GM23338 (cell line): ENCODE measurements around the gene QKI. TPM values are rescaled to one million over a fixed set of nuclear protein-coding genes. Genes with fewer than 3 reads are reported as not detected.

Experiments used
- ATAC-seq: fragments of 200-7000 bp; cut with Tn5 transposase; 3 replicates; pipeline ENCODE4 v1.9.1; 2020
- DNase-seq: peaks from one replicate; pipeline ENCODE4 v3.0.0-alpha.2; 2015; ENCODE audit warnings: low spot score
- H2AFZ ChIP-seq: fragments of 200-600 bp; sonication (generic); 2 replicates; pipeline ENCODE4 v1.8.0; 2016; ENCODE audit warnings: antibody characterized with exemption, mild to moderate bottlenecking, moderate library complexity
- H3F3A ChIP-seq: fragments of 200-600 bp; sonication (generic); replicated peaks from 2 replicates; pipeline ENCODE4 v1.8.0; 2017; ENCODE audit warnings: antibody characterized with exemption, mixed run types, low read depth
- H3K27ac ChIP-seq: fragments of 200-600 bp; sonication (generic); 2 replicates; pipeline ENCODE4 v1.6.1; 2016; ENCODE audit warnings: low read depth
- H3K27me3 ChIP-seq: fragments of 200-600 bp; sonication (generic); 2 replicates; pipeline ENCODE4 v1.8.0; 2016; ENCODE audit warnings: mild to moderate bottlenecking, mixed run types, moderate library complexity; ENCODE audit not compliant: insufficient read depth
- H3K36me3 ChIP-seq: fragments of 200-600 bp; sonication (generic); 2 replicates; pipeline ENCODE4 v1.8.0; 2016; ENCODE audit warnings: mild to moderate bottlenecking; ENCODE audit not compliant: insufficient read depth
- H3K4me1 ChIP-seq: fragments of 200-600 bp; sonication (generic); 2 replicates; pipeline ENCODE4 v1.8.0; 2016; ENCODE audit warnings: mild to moderate bottlenecking, moderate library complexity; ENCODE audit not compliant: insufficient read depth
- H3K4me2 ChIP-seq: fragments of 200-600 bp; sonication (generic); 2 replicates; pipeline ENCODE4 v1.7.1; 2017; ENCODE audit warnings: mixed run types
- H3K4me3 ChIP-seq: fragments of 200-600 bp; sonication (generic); 2 replicates; pipeline ENCODE4 v1.6.1; 2016; ENCODE audit warnings: mixed run types
- H3K79me2 ChIP-seq: fragments of 200-600 bp; sonication (generic); replicated peaks from 2 replicates; pipeline ENCODE4 v1.8.0; 2017; ENCODE audit warnings: mild to moderate bottlenecking; ENCODE audit not compliant: insufficient read depth
- H3K9me2 ChIP-seq: fragments of 200-600 bp; sonication (generic); 2 replicates; pipeline ENCODE4 v1.8.0; 2017; ENCODE audit not compliant: insufficient read depth
- H4K20me1 ChIP-seq: fragments of 200-600 bp; sonication (generic); replicated peaks from 2 replicates; pipeline ENCODE4 v1.8.0; 2017; ENCODE audit warnings: mild to moderate bottlenecking; ENCODE audit not compliant: insufficient read depth
- H3K27ac Mint-ChIP-seq: 2 replicates; pipeline ENCODE4 v1.8.0; 2020; ENCODE audit warnings: inconsistent platforms, mild to moderate bottlenecking, moderate library complexity, mixed read lengths
- H3K27me3 Mint-ChIP-seq: 3 replicates; pipeline ENCODE4 v1.8.0; 2022; ENCODE audit warnings: low read depth, mild to moderate bottlenecking, moderate library complexity, mixed read lengths, inconsistent platforms; ENCODE audit not compliant: insufficient read depth, poor library complexity
- H3K36me3 Mint-ChIP-seq: 3 replicates; pipeline ENCODE4 v1.8.0; 2021; ENCODE audit warnings: low read depth, mild to moderate bottlenecking, inconsistent platforms, moderate library complexity, mixed read lengths
- H3K4me1 Mint-ChIP-seq: 3 replicates; pipeline ENCODE4 v1.8.0; 2020; ENCODE audit warnings: mild to moderate bottlenecking, inconsistent platforms, mixed read lengths
- H3K4me3 Mint-ChIP-seq: 3 replicates; pipeline ENCODE4 v1.8.0; 2021; ENCODE audit warnings: moderate library complexity, mild to moderate bottlenecking, inconsistent platforms, mixed read lengths
- H3K9me3 Mint-ChIP-seq: 3 replicates; pipeline ENCODE4 v1.8.0; 2020; ENCODE audit warnings: moderate library complexity, mild to moderate bottlenecking, inconsistent platforms, mixed read lengths
- CREB1 ChIP-seq: fragments of 250-450 bp; sonication (Bioruptor Pico); IDR thresholded peaks from 2 replicates; pipeline ENCODE4 v1.5.0; 2020; ENCODE audit warnings: low read depth, mild to moderate bottlenecking, moderate library complexity
- CTCF ChIP-seq, 2 experiments: fragments of 200-600 bp in 1 of 2; sonication (generic) in 1 of 2; conservative IDR thresholded peaks; 2 replicates each; pipeline versions ENCODE4 v1.5.1 to v1.6.1; 2016 to 2017; ENCODE audit warnings: antibody characterized with exemption in 2 of 2, low read depth in 2 of 2, mild to moderate bottlenecking in 2 of 2, moderate library complexity in 1 of 2
- ETS1 ChIP-seq: IDR thresholded peaks from 2 replicates; pipeline ENCODE4 v1.6.1; 2016; ENCODE audit warnings: antibody characterized with exemption
- EZH2 ChIP-seq: fragments of 200-600 bp; sonication (generic); IDR thresholded peaks from one replicate; pipeline ENCODE4 v1.8.0; 2017; ENCODE audit warnings: antibody characterized with exemption, mild to moderate bottlenecking, low read depth; ENCODE audit not compliant: unreplicated experiment
- EZH2phosphoT487 ChIP-seq: fragments of 200-600 bp; sonication (generic); IDR thresholded peaks from one replicate; pipeline ENCODE4 v1.8.1; 2018; ENCODE audit warnings: antibody characterized with exemption; ENCODE audit not compliant: unreplicated experiment
- JUNB ChIP-seq: IDR thresholded peaks from one replicate; pipeline ENCODE4 v1.6.1; 2016; ENCODE audit warnings: antibody characterized with exemption; ENCODE audit not compliant: unreplicated experiment
- NANOG ChIP-seq: IDR thresholded peaks from 2 replicates; pipeline ENCODE4 v1.6.1; 2016; ENCODE audit warnings: antibody characterized with exemption, borderline replicate concordance
- POLR2AphosphoS5 ChIP-seq: IDR thresholded peaks from 2 replicates; pipeline ENCODE4 v1.6.1; 2016; ENCODE audit warnings: antibody characterized with exemption, low read depth
- REST ChIP-seq: IDR thresholded peaks from one replicate; pipeline ENCODE4 v1.6.1; 2018; ENCODE audit warnings: antibody characterized with exemption; ENCODE audit not compliant: unreplicated experiment
- STAT1 ChIP-seq: IDR thresholded peaks from one replicate; pipeline ENCODE4 v1.6.1; 2016; ENCODE audit warnings: antibody characterized with exemption; ENCODE audit not compliant: unreplicated experiment
- ZNF114 ChIP-seq: fragments of 250-450 bp; sonication (Bioruptor Pico); IDR thresholded peaks from 2 replicates; pipeline ENCODE4 v1.5.0; 2020; ENCODE audit warnings: mild to moderate bottlenecking, moderate library complexity
- ZNF331 ChIP-seq: fragments of 250-450 bp; sonication (Bioruptor Pico); IDR thresholded peaks from 2 replicates; pipeline ENCODE4 v1.5.0; 2020; ENCODE audit warnings: low read depth, mild to moderate bottlenecking, moderate library complexity
- ZNF462 ChIP-seq: fragments of 250-450 bp; sonication (Bioruptor Pico); IDR thresholded peaks from 2 replicates; pipeline ENCODE4 v1.5.0; 2020; ENCODE audit warnings: mild to moderate bottlenecking, moderate library complexity
- polyA plus RNA-seq: library from polyadenylated mRNA; unstranded; fragments of >200 nt; fragmentation: Nextera tagmentation; extraction: Ambion mirVana; gene quantifications from 2 replicates; pipeline ENCODE4 v1.2.1, GENCODE V29; 2016
- total RNA-seq: library from RNA; depleted of rRNA; stranded (reverse); fragments of >200 nt; shearing (Covaris generic); gene quantifications from 2 replicates; pipeline ENCODE4 v1.2.3, GENCODE V29; 2014

The QKI gene
- total and polyA plus RNA-seq, 2 experiments from 2014 or later, result 60.8 to 159 TPM

GRCh38 chr6:163529605-163530004 lies 115.1 kb downstream of the QKI start:
- TF ChIP-seq ZNF462 (CRISPR knock-in tag) (no peak), REST (no peak), STAT1 (no peak), ETS1 (no peak), ZNF331 (CRISPR knock-in tag) (no peak), ZNF114 (CRISPR knock-in tag) (no peak), POLR2AphosphoS5 (no peak), JUNB (no peak), CTCF (conservative IDR thresholded peaks at IDR 0.05; ENCODE audit: low read depth in 2 of 2) (no peak), EZH2phosphoT487 (no peak), EZH2 (no peak), CREB1 (CRISPR knock-in tag) (no peak), NANOG (no peak)
- Histone ChIP-seq H4K20me1 (peaks cover 39% of the 10 kb centered on the region), H3K27ac (no peak overlapping the region), H3K27me3 (no peaks in the 10 kb centered on the region), H3K4me2 (no peak overlapping the region), H3K79me2 (peaks cover 100% of the 10 kb centered on the region), H3K36me3 (no peaks in the 10 kb centered on the region), H3F3A (no peaks in the 10 kb centered on the region), H3K4me1 (peaks cover 37% of the 10 kb centered on the region), H3K9me2 (no peaks in the 10 kb centered on the region), H2AFZ (no peak overlapping the region), H3K4me3 (no peak overlapping the region)
- H3K36me3 Mint-ChIP-seq, result no peaks in the 10 kb centered on the region
- DNase-seq (no peak), ATAC-seq (no peak)
- H3K4me3 Mint-ChIP-seq, result no peak overlapping the region
- no peaks in the 10 kb centered on the region for H3K27me3 Mint-ChIP-seq
- H3K9me3 Mint-ChIP-seq, result no peaks in the 10 kb centered on the region
- peaks cover 72% of the 10 kb centered on the region for H3K4me1 Mint-ChIP-seq
- no peak overlapping the region for H3K27ac Mint-ChIP-seq
